HG02973 (cell line): Measurements from ENCODE around the gene GSDMA.

ENCODE experiments used
- ATAC-seq: cut with Tn5 transposase; IDR thresholded peaks from one replicate; pipeline ENCODE4 v1.9.1; 2021; ENCODE audit warnings: moderate library complexity; ENCODE audit not compliant: unreplicated experiment

Gene GSDMA

GRCh38 chr17:39960524-39961041 lies 2.2 kb upstream of the GSDMA start:
- no peak for ATAC-seq

GRCh38 chr17:39963829-39964228 lies 1.0 kb downstream of the GSDMA start:
- ATAC-seq: no peak

- no peak for ATAC-seq
Measured at GRCh38 chr17:39965017-39965699, 2.4 kb downstream of the GSDMA start.

GRCh38 chr17:39966771-39967170 lies 4.0 kb downstream of the GSDMA start:
- no peak for ATAC-seq

GRCh38 chr17:39968761-39969160 lies 6.0 kb downstream of the GSDMA start:
- ATAC-seq: no peak

- no peak for ATAC-seq
Measured at GRCh38 chr17:39969375-39969774, 6.6 kb downstream of the GSDMA start.

GRCh38 chr17:39970157-39970692 lies 7.4 kb downstream of the GSDMA start:
- no peak for ATAC-seq

GRCh38 chr17:39971076-39971603 lies 8.3 kb downstream of the GSDMA start:
- no peak for ATAC-seq

GRCh38 chr17:39972271-39972670 lies 9.5 kb downstream of the GSDMA start:
- no peak for ATAC-seq

GRCh38 chr17:39973496-39973895 lies 10.7 kb downstream of the GSDMA start:
- no peak for ATAC-seq

- no peak for ATAC-seq
Measured at GRCh38 chr17:39974433-39974832, 11.6 kb downstream of the GSDMA start.

- no peak for ATAC-seq
Measured at GRCh38 chr17:39975801-39976200, 13.0 kb downstream of the GSDMA start.

GRCh38 chr17:39979016-39979670 lies 16.3 kb downstream of the GSDMA start:
- no peak for ATAC-seq

GRCh38 chr17:39979893-39980350 lies 17.1 kb downstream of the GSDMA start:
- peak; percentile 12 for ATAC-seq

GRCh38 chr17:39980351-39981206 lies 17.8 kb downstream of the GSDMA start, which contains the start of gene PSMD3:
Gene PSMD3, plus strand, starts transcription at chr17:39980807. Its CDS starts 164 bp downstream, at chr17:39980971.
- ATAC-seq: peak; percentile 88

- ATAC-seq: no peak
Measured at GRCh38 chr17:39981207-39981741, 18.5 kb downstream of the GSDMA start.

GRCh38 chr17:39981766-39982375 lies 19.1 kb downstream of the GSDMA start:
- ATAC-seq: no peak

GRCh38 chr17:39988206-39988810 lies 25.5 kb downstream of the GSDMA start:
- no peak for ATAC-seq

- no peak for ATAC-seq
Measured at GRCh38 chr17:39994448-39994847, 31.6 kb downstream of the GSDMA start.

- ATAC-seq: no peak
Measured at GRCh38 chr17:39995438-39995837, 32.6 kb downstream of the GSDMA start.
